H1 (cell line): Measurements from ENCODE around the gene HFE. TPM values are rescaled to one million over a fixed set of nuclear protein-coding genes. Genes with fewer than 3 reads are reported as not detected.

Experiments used
- CEBPB ChIP-seq: IDR thresholded peaks from 2 replicates; pipeline ENCODE4 v1.6.1; 2012; ENCODE audit warnings: low read depth, low read length
- CHD1 ChIP-seq: IDR thresholded peaks from 2 replicates; pipeline ENCODE4 v1.6.1; 2012; ENCODE audit warnings: low read depth, low read length, improper control_type of control experiment
- CREB1 ChIP-seq: IDR thresholded peaks from 2 replicates; pipeline ENCODE4 v1.6.1; 2012; ENCODE audit warnings: inconsistent platforms
- FOSL1 ChIP-seq: IDR thresholded peaks from 2 replicates; pipeline ENCODE4 v1.6.1; 2011; ENCODE audit warnings: mild to moderate bottlenecking, low read depth, low read length, moderate library complexity; ENCODE audit not compliant: insufficient read depth
- KDM1A ChIP-seq: fragments of 200-600, 300-600 bp; sonication (generic); IDR thresholded peaks from 2 replicates; pipeline ENCODE4 v1.7.1; 2016; ENCODE audit warnings: mild to moderate bottlenecking, low read length, borderline replicate concordance
- RFX5 ChIP-seq: IDR thresholded peaks from 2 replicates; pipeline ENCODE4 v1.6.1; 2011; ENCODE audit warnings: low read depth, low read length, improper control_type of control experiment, borderline replicate concordance
- SIN3A ChIP-seq, 2 experiments: IDR thresholded peaks in 1 of 2; conservative IDR thresholded peaks in 1 of 2; 2 replicates each; pipeline ENCODE4 v1.6.1; 2011 to 2012; ENCODE audit warnings: low read length in 2 of 2, improper control_type of control experiment in 1 of 2, low read depth in 1 of 2, mild to moderate bottlenecking in 1 of 2
- SP1 ChIP-seq: IDR thresholded peaks from 2 replicates; pipeline ENCODE4 v1.6.1; 2011; ENCODE audit warnings: low read depth, low read length
- TAF7 ChIP-seq: optimal IDR thresholded peaks from 2 replicates; pipeline ENCODE3; 2011; ENCODE audit warnings: low read depth, mild to moderate bottlenecking, inconsistent platforms, low read length, moderate library complexity, borderline replicate concordance
- TBP ChIP-seq: IDR thresholded peaks from 2 replicates; pipeline ENCODE4 v1.6.1; 2011; ENCODE audit warnings: low read depth, low read length, improper control_type of control experiment
- TCF12 ChIP-seq: IDR thresholded peaks from 2 replicates; pipeline ENCODE4 v1.6.1; 2011; ENCODE audit warnings: low read depth, mild to moderate bottlenecking, low read length
- YY1 ChIP-seq: IDR thresholded peaks from 2 replicates; pipeline ENCODE4 v1.6.1; 2011; ENCODE audit warnings: low read depth, mild to moderate bottlenecking, low read length
- polyA plus RNA-seq, 7 experiments: library from polyadenylated mRNA; depleted of rRNA in 3 of 7; stranded (reverse) in 5 of 7; unstranded in 2 of 7; fragments of >200 nt in 5 of 7; fragments of 200-250 nt in 2 of 7; gene quantifications; 1 replicate in 5 of 7; 2 replicates in 1 of 7; 4 replicates in 1 of 7; pipeline versions ENCODE4 v1.2.1 to v1.2.3, GENCODE V29; 2011 to 2013; ENCODE audit warnings: missing spikeins in 2 of 7, mixed read lengths in 2 of 7
- total RNA-seq: library from RNA; stranded (reverse); fragmentation: NEBNext Ultra II Directional; extraction: Animal tissue kit (Norgen Biotek cat#: 25700); gene quantifications from 2 replicates; pipeline ENCODE4 v1.2.1, GENCODE V29; 2021
- TF ChIP-seq, protein P1 (sequence below): IDR thresholded peaks from 2 replicates; pipeline ENCODE4 v1.6.1; 2012; ENCODE audit warnings: inconsistent platforms
- TF ChIP-seq, protein P2 (sequence below): IDR thresholded peaks from 2 replicates; pipeline ENCODE4 v1.6.1; 2011; ENCODE audit warnings: low read length, improper control_type of control experiment
- TF ChIP-seq, protein P3 (sequence below), 3 experiments: IDR thresholded peaks; 1 replicate in 2 of 3; 2 replicates in 1 of 3; pipeline versions ENCODE4 v1.5.1 to v1.6.1; 2011; ENCODE audit warnings: low read length in 3 of 3, mild to moderate bottlenecking in 3 of 3, inconsistent platforms in 2 of 3, low read depth in 1 of 3, moderate library complexity in 1 of 3; ENCODE audit not compliant: insufficient read depth in 1 of 3; ENCODE audit errors: control extremely low read depth in 1 of 3

Gene HFE
- total and polyA plus RNA-seq, 2 of the 8 experiments (the other 6 are each of a cell fraction or from before 2014, with no cell fraction given), result 1.6 to 2.0 TPM

DNA sequence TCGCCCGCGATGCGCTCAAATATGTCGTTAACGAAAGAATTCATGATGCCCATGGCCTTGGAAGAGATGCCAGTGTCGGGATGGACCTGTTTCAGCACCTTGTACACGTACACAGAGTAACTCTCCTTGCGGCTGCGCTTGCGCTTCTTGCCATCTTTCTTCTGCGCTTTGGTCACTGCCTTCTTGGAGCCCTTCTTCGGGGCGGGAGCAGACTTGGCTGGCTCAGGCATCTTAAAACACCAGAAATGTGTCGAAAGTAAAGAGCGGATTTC is 36.4 kb downstream of the HFE start (continued):
- TF ChIP-seq, protein P1, sequence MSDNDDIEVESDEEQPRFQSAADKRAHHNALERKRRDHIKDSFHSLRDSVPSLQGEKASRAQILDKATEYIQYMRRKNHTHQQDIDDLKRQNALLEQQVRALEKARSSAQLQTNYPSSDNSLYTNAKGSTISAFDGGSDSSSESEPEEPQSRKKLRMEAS, result no peak
- TF ChIP-seq TAF7 (peak; percentile 85), TBP (no peak), CREB1 (0 out of 2 replicates have a peak, but pooled peaks have one; percentile 28), TCF12 (no peak), RFX5 (no peak), KDM1A (no peak), CHD1 (peak; percentile 36; the same call in 1 of the 2 replicates), CEBPB (no peak), SIN3A (conservative IDR thresholded peaks at IDR 0.05 in 1 of 2, IDR thresholded peaks at IDR 0.05 in 1 of 2; ENCODE audit: low read depth in 1 of 2, low read length in 2 of 2) (no peak; a peak in 2 of 4 replicates), SP1 (no peak), FOSL1 (no peak), YY1 (no peak)
- TF ChIP-seq, protein P2, sequence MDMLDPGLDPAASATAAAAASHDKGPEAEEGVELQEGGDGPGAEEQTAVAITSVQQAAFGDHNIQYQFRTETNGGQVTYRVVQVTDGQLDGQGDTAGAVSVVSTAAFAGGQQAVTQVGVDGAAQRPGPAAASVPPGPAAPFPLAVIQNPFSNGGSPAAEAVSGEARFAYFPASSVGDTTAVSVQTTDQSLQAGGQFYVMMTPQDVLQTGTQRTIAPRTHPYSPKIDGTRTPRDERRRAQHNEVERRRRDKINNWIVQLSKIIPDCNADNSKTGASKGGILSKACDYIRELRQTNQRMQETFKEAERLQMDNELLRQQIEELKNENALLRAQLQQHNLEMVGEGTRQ, result no peak
- TF ChIP-seq, protein P3, sequence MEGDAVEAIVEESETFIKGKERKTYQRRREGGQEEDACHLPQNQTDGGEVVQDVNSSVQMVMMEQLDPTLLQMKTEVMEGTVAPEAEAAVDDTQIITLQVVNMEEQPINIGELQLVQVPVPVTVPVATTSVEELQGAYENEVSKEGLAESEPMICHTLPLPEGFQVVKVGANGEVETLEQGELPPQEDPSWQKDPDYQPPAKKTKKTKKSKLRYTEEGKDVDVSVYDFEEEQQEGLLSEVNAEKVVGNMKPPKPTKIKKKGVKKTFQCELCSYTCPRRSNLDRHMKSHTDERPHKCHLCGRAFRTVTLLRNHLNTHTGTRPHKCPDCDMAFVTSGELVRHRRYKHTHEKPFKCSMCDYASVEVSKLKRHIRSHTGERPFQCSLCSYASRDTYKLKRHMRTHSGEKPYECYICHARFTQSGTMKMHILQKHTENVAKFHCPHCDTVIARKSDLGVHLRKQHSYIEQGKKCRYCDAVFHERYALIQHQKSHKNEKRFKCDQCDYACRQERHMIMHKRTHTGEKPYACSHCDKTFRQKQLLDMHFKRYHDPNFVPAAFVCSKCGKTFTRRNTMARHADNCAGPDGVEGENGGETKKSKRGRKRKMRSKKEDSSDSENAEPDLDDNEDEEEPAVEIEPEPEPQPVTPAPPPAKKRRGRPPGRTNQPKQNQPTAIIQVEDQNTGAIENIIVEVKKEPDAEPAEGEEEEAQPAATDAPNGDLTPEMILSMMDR (IDR thresholded peaks at IDR 0.05; ENCODE audit: control extremely low read depth in 1 of 3, insufficient read depth in 1 of 3, low read depth in 1 of 3, low read length in 3 of 3), result no peak
